Glutamatergic neuron (in vitro differentiated cells): Measurements from ENCODE around the gene FAS. TPM values are rescaled to one million over a fixed set of nuclear protein-coding genes. Genes with fewer than 3 reads are reported as not detected.

Experiments
- DNase-seq: peaks from one replicate; pipeline ENCODE4 v3.0.0; 2022
- H3K27ac Mint-ChIP-seq: one replicate; pipeline ENCODE4 v1.8.0; 2020; ENCODE audit warnings: mild to moderate bottlenecking, mixed read lengths, inconsistent platforms; ENCODE audit not compliant: unreplicated experiment
- H3K27me3 Mint-ChIP-seq: one replicate; pipeline ENCODE4 v1.8.0; 2020; ENCODE audit warnings: mild to moderate bottlenecking, moderate library complexity, mixed read lengths, inconsistent platforms; ENCODE audit not compliant: unreplicated experiment
- H3K36me3 Mint-ChIP-seq: one replicate; pipeline ENCODE4 v1.8.0; 2020; ENCODE audit warnings: mild to moderate bottlenecking, mixed read lengths, inconsistent platforms; ENCODE audit not compliant: unreplicated experiment
- H3K4me1 Mint-ChIP-seq: one replicate; pipeline ENCODE4 v1.8.0; 2020; ENCODE audit warnings: mild to moderate bottlenecking, low read depth, mixed read lengths, inconsistent platforms; ENCODE audit not compliant: unreplicated experiment
- H3K4me3 Mint-ChIP-seq: one replicate; pipeline ENCODE4 v1.8.0; 2020; ENCODE audit warnings: mild to moderate bottlenecking, mixed read lengths, inconsistent platforms; ENCODE audit not compliant: unreplicated experiment
- H3K9me3 Mint-ChIP-seq: one replicate; pipeline ENCODE4 v1.8.0; 2020; ENCODE audit warnings: mild to moderate bottlenecking, moderate library complexity, mixed read lengths, inconsistent platforms; ENCODE audit not compliant: unreplicated experiment
- CTCF ChIP-seq: fragments of 200-600 bp; sonication (generic); IDR thresholded peaks from one replicate; pipeline ENCODE4 v1.5.0; 2021; ENCODE audit not compliant: partially characterized antibody, unreplicated experiment
- total RNA-seq: library from RNA; stranded (reverse); fragmentation: NEBNext Ultra II Directional; extraction: Animal tissue kit (Norgen Biotek cat#: 25700); gene quantifications from one replicate; pipeline ENCODE4 v1.2.1, GENCODE V29; 2021; ENCODE audit not compliant: unreplicated experiment

FAS gene
- total RNA-seq, 1 donor from 2014 or later, result 0.69 TPM

GRCh38 chr10:89029785-89030437, 39.3 kb downstream of the FAS start:
- Mint-ChIP-seq H3K36me3 (no peaks in the 10 kb centered on the region), H3K4me3 (no peak overlapping the region), H3K9me3 (no peaks in the 10 kb centered on the region), H3K4me1 (peaks cover 7% of the 10 kb centered on the region), H3K27me3 (peaks cover 3% of the 10 kb centered on the region), H3K27ac (no peak overlapping the region)
- DNase-seq, result peak; percentile 71
- TF ChIP-seq CTCF, result peak; percentile 96

GRCh38 chr10:89030791-89031190, 40.2 kb downstream of the FAS start:
- Mint-ChIP-seq H3K27ac (no peak overlapping the region), H3K4me3 (no peak overlapping the region), H3K36me3 (no peaks in the 10 kb centered on the region), H3K9me3 (no peaks in the 10 kb centered on the region), H3K27me3 (peaks cover 2% of the 10 kb centered on the region), H3K4me1 (peaks cover 7% of the 10 kb centered on the region)
- no peak for DNase-seq
- no peak for TF ChIP-seq CTCF

GRCh38 chr10:89032141-89032891, 41.7 kb downstream of the FAS start:
- DNase-seq, result no peak

GRCh38 chr10:89035461-89035860, 44.9 kb downstream of the FAS start:
- TF ChIP-seq CTCF, result no peak
- no peaks in the 10 kb centered on the region for H3K36me3 Mint-ChIP-seq
- no peaks in the 10 kb centered on the region for H3K9me3 Mint-ChIP-seq
- H3K27me3 Mint-ChIP-seq, result no peaks in the 10 kb centered on the region
- no peak overlapping the region for H3K27ac Mint-ChIP-seq
- no peak overlapping the region for H3K4me3 Mint-ChIP-seq
- no peak for DNase-seq
- peaks cover 7% of the 10 kb centered on the region for H3K4me1 Mint-ChIP-seq

More at GRCh38 chr10:89032141-89032891, 41.7 kb downstream of the FAS start:
- no peak overlapping the region for H3K27ac Mint-ChIP-seq
- TF ChIP-seq CTCF, result no peak
- H3K27me3 Mint-ChIP-seq, result peaks cover 2% of the 10 kb centered on the region
- peaks cover 7% of the 10 kb centered on the region for H3K4me1 Mint-ChIP-seq
- H3K36me3 Mint-ChIP-seq, result no peaks in the 10 kb centered on the region
- H3K4me3 Mint-ChIP-seq, result no peak overlapping the region
- H3K9me3 Mint-ChIP-seq, result no peaks in the 10 kb centered on the region

- H3K36me3 Mint-ChIP-seq, result no peaks in the 10 kb centered on the region
- H3K27ac Mint-ChIP-seq, result no peak overlapping the region
- TF ChIP-seq CTCF, result no peak
- H3K4me1 Mint-ChIP-seq, result peaks cover 4% of the 10 kb centered on the region
- no peaks in the 10 kb centered on the region for H3K27me3 Mint-ChIP-seq
- H3K4me3 Mint-ChIP-seq, result no peak overlapping the region
- no peak for DNase-seq
- H3K9me3 Mint-ChIP-seq, result no peaks in the 10 kb centered on the region
Measured at GRCh38 chr10:89037096-89037495, 46.5 kb downstream of the FAS start.
